ENCODE measurements around the gene MAP3K8.
"Not testable (repeated sequence)": the region's sequence is repeated elsewhere in the genome, so short reads cannot be mapped to it uniquely, and the experiment has no call there.

The MAP3K8 gene

DNA sequence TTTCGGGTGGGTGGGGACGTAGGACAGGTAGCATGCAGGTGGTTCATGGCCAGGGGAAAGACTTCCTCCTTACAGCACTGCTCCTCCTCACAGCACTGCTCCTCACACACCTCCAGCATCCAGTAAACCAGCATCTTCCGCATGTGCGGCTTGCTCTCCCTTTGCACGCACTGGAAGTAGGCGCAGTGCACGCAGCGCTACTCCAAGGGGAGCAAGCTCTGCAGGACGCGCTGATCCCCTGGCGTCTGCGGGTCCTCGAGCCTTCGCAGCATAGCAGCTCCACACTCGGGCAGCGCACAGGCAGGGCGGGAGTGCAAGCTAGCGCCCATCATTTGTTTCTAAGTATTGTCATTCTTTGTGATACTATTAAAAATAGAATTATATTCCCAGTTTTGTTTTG lies 30.5 kb upstream of the MAP3K8 start:
- H3K36me3 ChIP-seq (ENCODE audit: control insufficient read depth, insufficient read depth, low read length) = no peaks in the 10 kb centered on the region

DNA sequence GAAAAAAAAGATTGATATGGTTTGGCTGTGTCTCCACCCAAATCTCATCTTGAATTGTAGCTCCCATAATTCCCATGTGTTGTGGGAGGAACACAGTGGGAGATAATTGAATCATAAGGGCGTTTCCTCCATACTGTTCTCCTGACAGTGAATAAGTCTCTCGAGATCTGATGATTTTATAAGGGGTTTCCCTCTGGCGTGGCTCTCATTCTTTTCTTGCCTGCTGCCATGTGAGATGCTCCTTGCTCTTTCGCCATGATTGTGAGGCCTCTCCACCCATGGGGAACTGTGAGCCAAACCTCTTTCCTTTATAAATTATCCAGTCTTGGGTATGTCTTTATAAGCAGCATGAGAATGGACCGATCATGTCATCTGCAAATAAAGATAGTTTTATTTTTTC lies 29.4 kb upstream of the MAP3K8 start:
- no peak overlapping the region for H3K4me3 ChIP-seq (ENCODE audit: low read length)
- no peaks in the 10 kb centered on the region for H3K36me3 ChIP-seq (ENCODE audit: control insufficient read depth, insufficient read depth, low read length)
- no peak overlapping the region for H3K27ac ChIP-seq (ENCODE audit: low read depth, low read length)
- no peak overlapping the region for H3K9ac ChIP-seq (ENCODE audit: low read length)
- H3K4me1 ChIP-seq (ENCODE audit: control insufficient read depth, insufficient read depth, low read length) = no peaks in the 10 kb centered on the region
- no peaks in the 10 kb centered on the region for H3K27me3 ChIP-seq (ENCODE audit: control insufficient read depth, insufficient read depth, low read length)

More for the DNA sequence above, 30.5 kb upstream of the MAP3K8 start:
- no peak overlapping the region for H3K27ac ChIP-seq (ENCODE audit: low read depth, low read length)
- H3K4me3 ChIP-seq (ENCODE audit: low read length) = no peak overlapping the region
- H3K4me1 ChIP-seq (ENCODE audit: control insufficient read depth, insufficient read depth, low read length) = no peaks in the 10 kb centered on the region
- H3K27me3 ChIP-seq (ENCODE audit: control insufficient read depth, insufficient read depth, low read length) = no peaks in the 10 kb centered on the region
- no peak overlapping the region for H3K9ac ChIP-seq (ENCODE audit: low read length)

DNA sequence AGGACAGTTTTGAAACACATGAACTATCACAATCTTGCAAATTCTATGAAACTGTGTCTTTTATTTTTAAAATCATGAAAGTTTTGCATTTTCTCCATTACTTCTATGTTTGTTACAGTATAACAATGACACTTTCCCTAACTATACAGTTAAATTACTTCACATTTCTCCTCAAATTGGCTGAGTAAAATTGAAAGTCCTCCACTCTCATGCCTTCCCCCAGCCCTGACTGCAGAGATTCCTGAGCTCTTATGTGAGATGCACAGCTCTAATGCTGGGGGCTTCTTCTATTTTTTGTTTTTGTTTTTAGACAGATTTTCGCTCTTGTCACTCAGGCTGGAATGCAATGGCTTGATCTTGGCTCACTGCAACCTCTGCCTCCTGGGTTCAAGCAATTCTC lies 22.7 kb upstream of the MAP3K8 start:
- Histone ChIP-seq H3K27ac (ENCODE audit: low read depth, low read length) (no peak overlapping the region), H3K36me3 (ENCODE audit: control insufficient read depth, insufficient read depth, low read length) (no peaks in the 10 kb centered on the region), H3K4me1 (ENCODE audit: control insufficient read depth, insufficient read depth, low read length) (no peaks in the 10 kb centered on the region), H3K9ac (ENCODE audit: low read length) (no peak overlapping the region), H3K27me3 (ENCODE audit: control insufficient read depth, insufficient read depth, low read length) (no peaks in the 10 kb centered on the region), H3K4me3 (ENCODE audit: low read length) (no peak overlapping the region)

DNA sequence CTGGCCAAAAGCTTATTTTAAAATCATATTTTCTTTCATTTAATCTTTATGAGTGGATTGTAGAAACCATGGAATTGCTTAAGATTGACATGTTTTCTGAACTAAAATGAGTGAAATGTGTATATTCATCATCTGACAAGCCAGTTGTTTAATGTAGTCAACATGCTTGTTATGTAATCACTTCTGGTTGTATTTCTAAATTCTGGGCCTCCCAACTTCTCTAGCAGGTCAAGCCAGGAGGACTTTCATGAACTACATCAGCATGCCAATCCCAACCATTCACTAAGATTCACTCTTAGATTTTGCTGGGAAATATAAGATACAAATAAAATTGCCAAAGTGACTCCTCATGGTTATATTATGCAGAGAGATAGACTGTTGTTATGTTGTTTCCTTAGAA lies 21.1 kb upstream of the MAP3K8 start:
- H3K27ac ChIP-seq (ENCODE audit: low read depth, low read length) = no peak overlapping the region
- no peaks in the 10 kb centered on the region for H3K4me1 ChIP-seq (ENCODE audit: control insufficient read depth, insufficient read depth, low read length)
- H3K9ac ChIP-seq (ENCODE audit: low read length) = no peak overlapping the region
- no peak overlapping the region for H3K4me3 ChIP-seq (ENCODE audit: low read length)
- H3K27me3 ChIP-seq (ENCODE audit: control insufficient read depth, insufficient read depth, low read length) = no peaks in the 10 kb centered on the region
- H3K36me3 ChIP-seq (ENCODE audit: control insufficient read depth, insufficient read depth, low read length) = no peaks in the 10 kb centered on the region

DNA sequence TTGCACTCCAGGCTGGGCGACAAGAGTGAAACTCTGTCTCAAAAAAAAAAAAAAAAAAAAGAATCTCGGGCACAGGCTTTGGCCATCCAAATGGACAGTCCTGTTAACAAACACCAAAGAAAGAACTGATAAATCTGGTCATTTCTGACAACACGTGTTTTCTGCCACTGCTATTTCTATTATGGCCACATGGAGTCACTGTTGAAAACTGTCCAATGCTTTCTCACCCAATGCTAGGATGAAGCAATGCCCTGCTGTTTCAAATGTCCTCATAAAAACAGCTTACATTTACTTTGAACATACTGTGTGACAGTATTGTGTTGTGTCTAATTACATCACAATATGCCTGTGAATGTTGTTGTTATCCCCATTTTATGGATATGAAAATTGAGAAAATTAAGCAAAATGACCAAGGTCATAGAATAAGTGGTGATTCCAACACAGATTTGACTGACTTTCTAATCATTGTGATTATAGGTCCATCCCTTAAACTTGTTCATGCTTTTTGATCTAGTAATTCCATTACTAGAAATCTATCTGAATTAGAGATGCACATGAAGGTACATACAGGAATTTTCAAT lies 19.9 kb upstream of the MAP3K8 start:
- Histone ChIP-seq H3K4me1 (ENCODE audit: control insufficient read depth, insufficient read depth, low read length) (no peaks in the 10 kb centered on the region), H3K36me3 (ENCODE audit: control insufficient read depth, insufficient read depth, low read length) (no peaks in the 10 kb centered on the region), H3K4me3 (ENCODE audit: low read length) (no peak overlapping the region), H3K9ac (ENCODE audit: low read length) (no peak overlapping the region), H3K27ac (ENCODE audit: low read depth, low read length) (no peak overlapping the region), H3K27me3 (ENCODE audit: control insufficient read depth, insufficient read depth, low read length) (no peaks in the 10 kb centered on the region)

DNA sequence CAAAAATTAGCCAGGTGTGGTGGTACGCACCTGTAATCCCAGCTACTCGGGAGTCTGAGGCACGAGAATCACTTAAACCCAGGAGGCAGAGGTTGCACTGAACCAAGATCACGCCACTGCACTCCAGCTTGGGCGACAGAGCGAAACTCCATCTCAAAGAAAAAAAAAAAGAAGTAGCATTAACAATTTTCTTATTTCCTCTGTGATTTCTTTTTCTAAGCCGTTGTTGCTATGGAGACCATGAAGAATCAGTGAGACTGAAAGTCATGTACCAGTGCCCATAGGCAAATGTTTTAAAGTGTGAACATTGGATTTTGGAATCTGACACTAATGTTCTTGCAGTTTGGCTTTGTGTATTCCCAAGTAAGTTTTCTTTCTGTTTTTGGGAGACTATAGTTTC lies 18.4 kb upstream of the MAP3K8 start:
- H3K4me3 ChIP-seq (ENCODE audit: low read length) = no peak overlapping the region
- H3K36me3 ChIP-seq (ENCODE audit: control insufficient read depth, insufficient read depth, low read length) = no peaks in the 10 kb centered on the region
- H3K4me1 ChIP-seq (ENCODE audit: control insufficient read depth, insufficient read depth, low read length) = no peaks in the 10 kb centered on the region
- H3K27ac ChIP-seq (ENCODE audit: low read depth, low read length) = no peak overlapping the region
- H3K9ac ChIP-seq (ENCODE audit: low read length) = no peak overlapping the region
- H3K27me3 ChIP-seq (ENCODE audit: control insufficient read depth, insufficient read depth, low read length) = no peaks in the 10 kb centered on the region

DNA sequence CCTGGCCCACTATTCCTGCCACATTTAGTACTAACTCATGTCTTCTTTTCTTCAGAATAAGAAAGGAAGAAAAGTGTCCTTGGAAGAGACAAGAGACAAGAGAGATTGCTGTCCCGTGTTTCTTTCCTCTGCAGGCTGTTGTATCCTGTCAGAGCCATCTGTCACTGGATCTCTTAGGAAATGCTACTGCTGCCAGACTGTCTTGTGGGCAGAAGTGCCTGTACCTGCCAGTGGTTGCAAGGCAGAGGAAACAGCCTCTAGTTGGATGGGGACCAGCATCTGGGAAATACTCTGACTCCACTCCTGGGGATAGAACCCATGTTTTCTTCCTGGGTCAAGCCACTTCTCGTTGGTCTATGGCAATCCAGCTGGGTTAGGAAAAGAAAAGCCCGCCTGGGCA lies 16.7 kb upstream of the MAP3K8 start:
- Histone ChIP-seq H3K4me1 (ENCODE audit: control insufficient read depth, insufficient read depth, low read length) (no peaks in the 10 kb centered on the region), H3K27ac (ENCODE audit: low read depth, low read length) (no peak overlapping the region), H3K4me3 (ENCODE audit: low read length) (no peak overlapping the region)

DNA sequence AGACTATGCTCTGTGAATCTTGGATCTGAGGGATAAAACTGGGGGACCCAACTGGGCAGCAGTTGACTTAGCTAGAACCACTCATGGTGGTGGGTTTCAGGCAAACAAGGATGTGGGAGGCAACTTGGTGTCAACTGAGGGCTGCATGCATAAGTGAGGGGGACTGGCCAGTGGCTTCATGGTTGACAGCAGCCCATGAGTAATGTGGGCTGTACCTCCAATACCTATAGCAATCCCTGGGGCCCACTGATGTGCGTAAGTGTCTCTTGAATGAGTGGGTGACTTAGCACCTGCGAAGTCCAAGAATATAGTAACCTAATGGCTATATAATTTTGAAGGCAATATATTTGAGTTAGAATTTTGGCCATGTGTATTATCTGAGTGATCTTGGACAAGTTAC lies 13.7 kb upstream of the MAP3K8 start:
- Histone ChIP-seq H3K4me1 (ENCODE audit: control insufficient read depth, insufficient read depth, low read length) (peaks cover 6% of the 10 kb centered on the region), H3K9ac (ENCODE audit: low read length) (no peak overlapping the region), H3K36me3 (ENCODE audit: control insufficient read depth, insufficient read depth, low read length) (no peaks in the 10 kb centered on the region), H3K27ac (ENCODE audit: low read depth, low read length) (no peak overlapping the region), H3K4me3 (ENCODE audit: low read length) (no peak overlapping the region), H3K27me3 (ENCODE audit: control insufficient read depth, insufficient read depth, low read length) (no peaks in the 10 kb centered on the region)

More for the DNA sequence above, 16.7 kb upstream of the MAP3K8 start:
- Histone ChIP-seq H3K9ac (ENCODE audit: low read length) (no peak overlapping the region), H3K27me3 (ENCODE audit: control insufficient read depth, insufficient read depth, low read length) (no peaks in the 10 kb centered on the region), H3K36me3 (ENCODE audit: control insufficient read depth, insufficient read depth, low read length) (no peaks in the 10 kb centered on the region)

DNA sequence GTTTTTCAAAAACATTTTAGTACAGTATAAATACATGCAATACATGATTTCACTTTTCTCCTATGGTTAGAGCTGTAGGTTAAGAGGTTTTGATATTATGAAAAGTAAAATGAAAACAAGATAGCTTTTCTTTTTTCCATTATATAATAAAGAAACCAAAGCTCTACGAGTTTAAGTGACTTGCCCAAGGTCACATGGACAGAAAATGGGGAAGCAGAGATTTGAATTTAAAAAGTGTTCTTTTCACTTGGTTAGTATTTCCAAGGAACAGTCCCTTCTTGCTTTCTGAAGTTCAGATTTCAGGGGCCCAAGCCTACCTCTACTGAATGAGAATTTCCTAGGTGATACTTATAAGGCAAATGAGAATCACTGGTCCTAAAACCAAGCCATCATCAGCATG lies 13.2 kb upstream of the MAP3K8 start:
- Histone ChIP-seq H3K36me3 (ENCODE audit: control insufficient read depth, insufficient read depth, low read length) (no peaks in the 10 kb centered on the region), H3K9ac (ENCODE audit: low read length) (no peak overlapping the region), H3K4me1 (ENCODE audit: control insufficient read depth, insufficient read depth, low read length) (peaks cover 6% of the 10 kb centered on the region), H3K27ac (ENCODE audit: low read depth, low read length) (no peak overlapping the region), H3K27me3 (ENCODE audit: control insufficient read depth, insufficient read depth, low read length) (no peaks in the 10 kb centered on the region), H3K4me3 (ENCODE audit: low read length) (no peak overlapping the region)

DNA sequence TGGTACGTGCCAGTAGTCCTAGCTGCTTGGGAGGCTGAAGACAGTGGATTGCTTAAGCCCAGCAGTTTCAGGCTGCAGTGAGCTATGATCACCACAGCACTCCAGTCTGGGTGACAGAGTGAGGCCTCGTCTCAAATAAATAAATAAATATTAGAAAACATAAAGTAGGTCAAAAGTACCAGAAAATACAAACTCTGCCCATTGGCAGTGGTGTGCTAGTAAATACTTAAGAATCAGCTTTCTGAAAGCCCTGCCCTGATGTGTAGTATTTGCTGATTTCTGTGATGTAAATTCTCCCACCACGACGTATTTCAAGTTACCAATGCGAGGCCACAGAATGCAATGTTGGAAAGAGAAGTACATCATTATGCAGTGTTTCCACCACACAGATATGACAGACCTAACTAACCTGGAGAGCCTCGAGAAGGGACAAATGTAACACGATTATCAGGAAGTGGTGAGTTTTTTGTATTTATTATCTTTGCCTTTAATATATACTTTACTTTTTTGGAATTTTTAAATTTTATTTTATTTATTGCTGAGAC lies 11.8 kb upstream of the MAP3K8 start:
- H3K36me3 ChIP-seq (ENCODE audit: control insufficient read depth, insufficient read depth, low read length) = no peaks in the 10 kb centered on the region
- H3K4me1 ChIP-seq (ENCODE audit: control insufficient read depth, insufficient read depth, low read length) = peaks cover 6% of the 10 kb centered on the region
- H3K9ac ChIP-seq (ENCODE audit: low read length) = no peak overlapping the region
- no peak overlapping the region for H3K27ac ChIP-seq (ENCODE audit: low read depth, low read length)
- H3K4me3 ChIP-seq (ENCODE audit: low read length) = no peak overlapping the region
- H3K27me3 ChIP-seq (ENCODE audit: control insufficient read depth, insufficient read depth, low read length) = no peaks in the 10 kb centered on the region

DNA sequence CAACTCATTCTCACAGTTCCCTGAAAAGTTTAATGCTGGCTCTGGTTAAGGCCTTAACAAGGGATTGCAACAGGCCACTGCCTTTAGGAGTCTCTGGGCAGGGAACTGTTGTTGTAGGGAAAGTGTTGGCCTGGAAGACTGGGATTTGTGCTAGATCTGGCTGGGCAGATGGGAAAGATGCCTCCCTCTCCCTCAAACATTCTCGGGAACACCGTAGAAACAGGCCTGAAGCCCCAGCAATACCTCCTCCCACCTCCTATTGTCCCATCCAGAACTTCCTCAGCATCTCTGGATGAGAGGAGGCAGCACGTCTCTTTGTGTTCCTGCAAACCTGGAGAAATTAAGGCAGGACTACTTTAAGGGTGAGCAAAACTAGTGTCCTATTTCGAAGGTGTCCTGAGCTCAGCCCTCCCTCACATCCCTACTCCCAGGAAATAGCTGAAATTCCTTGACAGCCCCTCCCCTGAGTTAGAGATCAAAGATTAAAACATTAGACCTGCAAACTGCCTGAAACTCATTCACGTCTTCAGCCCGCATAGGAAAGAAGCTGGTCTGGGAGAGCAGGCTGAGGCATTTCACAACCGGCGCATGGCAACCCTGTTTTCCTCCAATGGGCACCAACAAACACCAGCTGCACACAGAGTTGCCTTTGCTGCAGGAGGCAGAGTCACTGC lies 10.9 kb upstream of the MAP3K8 start:
- H3K27me3 ChIP-seq (ENCODE audit: control insufficient read depth, insufficient read depth, low read length) = no peaks in the 10 kb centered on the region
- no peaks in the 10 kb centered on the region for H3K36me3 ChIP-seq (ENCODE audit: control insufficient read depth, insufficient read depth, low read length)
- no peak overlapping the region for H3K9ac ChIP-seq (ENCODE audit: low read length)
- H3K4me3 ChIP-seq (ENCODE audit: low read length) = no peak overlapping the region
- H3K27ac ChIP-seq (ENCODE audit: low read depth, low read length) = no peak overlapping the region
- peaks cover 6% of the 10 kb centered on the region for H3K4me1 ChIP-seq (ENCODE audit: control insufficient read depth, insufficient read depth, low read length)

DNA sequence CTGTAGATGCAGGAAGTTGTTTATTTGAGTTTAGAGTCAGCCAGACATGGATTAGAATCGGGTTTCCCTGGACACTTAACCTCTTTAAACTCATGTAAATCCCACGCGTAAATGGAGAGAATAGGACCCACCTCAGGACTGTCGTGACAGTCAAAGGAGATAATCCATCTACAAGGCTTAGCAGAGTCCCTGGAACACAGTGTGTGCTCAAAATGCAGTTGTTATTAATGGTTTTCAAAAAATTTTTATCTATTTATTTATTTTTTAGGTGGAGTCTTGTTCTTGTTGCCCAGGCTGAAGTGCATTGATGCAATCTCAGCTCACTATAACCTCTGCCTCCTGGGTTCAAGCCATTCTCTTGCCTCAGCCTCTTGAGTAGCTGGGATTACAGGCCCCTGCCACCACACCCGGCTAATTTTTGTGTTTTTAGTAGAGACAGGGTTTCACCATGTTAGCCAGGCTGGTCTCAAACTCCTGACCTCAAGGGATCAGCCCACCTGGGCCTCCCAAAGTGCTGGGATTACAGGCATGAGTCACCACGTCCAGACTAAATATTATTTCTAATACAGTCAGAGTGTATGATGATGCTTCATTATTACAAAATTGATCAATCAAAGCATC lies 10.2 kb upstream of the MAP3K8 start:
- not testable (repeated sequence) for H3K27me3 ChIP-seq (ENCODE audit: control insufficient read depth, insufficient read depth, low read length); H3K9ac ChIP-seq (ENCODE audit: low read length); H3K4me3 ChIP-seq (ENCODE audit: low read length); H3K36me3 ChIP-seq (ENCODE audit: control insufficient read depth, insufficient read depth, low read length); H3K27ac ChIP-seq (ENCODE audit: low read depth, low read length); H3K4me1 ChIP-seq (ENCODE audit: control insufficient read depth, insufficient read depth, low read length)

All from rectal smooth muscle tissue (tissue), 1 donor.